Measurements from ENCODE around the gene CCER1.

GRCh38 chr12:90964616-90965015, 9.6 kb upstream of the CCER1 start:
- TF ChIP-seq POLR2AphosphoS5 (IDR thresholded peaks at IDR 0.05; ENCODE audit: insufficient read depth in 1 of 2, low read depth in 1 of 2) (no peak), POLR2A (IDR thresholded peaks at IDR 0.05) (no peak)

All from vagina (tissue), 2 donors.